ENCODE measurements around the gene RMDN2.

DNA sequence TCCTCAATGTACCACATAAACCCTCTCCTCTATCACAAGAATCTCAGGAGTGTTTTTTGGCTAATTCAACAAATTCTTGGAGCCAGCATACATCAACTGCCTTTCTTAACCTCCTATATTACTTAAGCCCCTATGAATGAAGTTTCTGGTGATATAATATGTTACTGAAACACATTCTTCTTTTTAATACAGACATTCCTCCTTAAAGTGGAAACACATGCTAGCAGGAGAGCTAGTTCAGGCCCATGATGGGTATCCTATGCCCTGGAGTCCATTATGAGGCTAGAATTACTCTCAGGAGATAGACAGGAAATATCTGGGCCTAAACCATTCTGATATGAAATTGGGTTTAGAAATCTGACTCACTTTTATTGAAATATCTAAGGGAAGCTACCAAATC lies 26.6 kb upstream of the RMDN2 start:
- TF ChIP-seq NRF1 (conservative IDR thresholded peaks at IDR 0.05; ENCODE audit: low read depth, low read length) (no peak), BRCA1 (IDR thresholded peaks at IDR 0.05; ENCODE audit: low read depth, low read length) (no peak), POLR2AphosphoS5 (IDR thresholded peaks at IDR 0.05; ENCODE audit: low read length) (no peak), ZNF274 (IDR thresholded peaks at IDR 0.05; ENCODE audit: insufficient read depth, insufficient read length) (no peak), SREBF2 (IDR thresholded peaks at IDR 0.05; ENCODE audit: low read length) (no peak)
- TF ChIP-seq, protein P1, sequence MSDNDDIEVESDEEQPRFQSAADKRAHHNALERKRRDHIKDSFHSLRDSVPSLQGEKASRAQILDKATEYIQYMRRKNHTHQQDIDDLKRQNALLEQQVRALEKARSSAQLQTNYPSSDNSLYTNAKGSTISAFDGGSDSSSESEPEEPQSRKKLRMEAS (IDR thresholded peaks at IDR 0.05; ENCODE audit: low read depth, low read length) = no peak
- TF ChIP-seq, protein P2, sequence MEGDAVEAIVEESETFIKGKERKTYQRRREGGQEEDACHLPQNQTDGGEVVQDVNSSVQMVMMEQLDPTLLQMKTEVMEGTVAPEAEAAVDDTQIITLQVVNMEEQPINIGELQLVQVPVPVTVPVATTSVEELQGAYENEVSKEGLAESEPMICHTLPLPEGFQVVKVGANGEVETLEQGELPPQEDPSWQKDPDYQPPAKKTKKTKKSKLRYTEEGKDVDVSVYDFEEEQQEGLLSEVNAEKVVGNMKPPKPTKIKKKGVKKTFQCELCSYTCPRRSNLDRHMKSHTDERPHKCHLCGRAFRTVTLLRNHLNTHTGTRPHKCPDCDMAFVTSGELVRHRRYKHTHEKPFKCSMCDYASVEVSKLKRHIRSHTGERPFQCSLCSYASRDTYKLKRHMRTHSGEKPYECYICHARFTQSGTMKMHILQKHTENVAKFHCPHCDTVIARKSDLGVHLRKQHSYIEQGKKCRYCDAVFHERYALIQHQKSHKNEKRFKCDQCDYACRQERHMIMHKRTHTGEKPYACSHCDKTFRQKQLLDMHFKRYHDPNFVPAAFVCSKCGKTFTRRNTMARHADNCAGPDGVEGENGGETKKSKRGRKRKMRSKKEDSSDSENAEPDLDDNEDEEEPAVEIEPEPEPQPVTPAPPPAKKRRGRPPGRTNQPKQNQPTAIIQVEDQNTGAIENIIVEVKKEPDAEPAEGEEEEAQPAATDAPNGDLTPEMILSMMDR (IDR thresholded peaks at IDR 0.05 in 2 of 3, conservative IDR thresholded peaks at IDR 0.05 in 1 of 3; ENCODE audit: control insufficient read depth in 2 of 3, extremely low read depth in 1 of 3, insufficient read depth in 1 of 3, low read depth in 3 of 3, low read length in 3 of 3) = no peak
